Glutamatergic neuron (in vitro differentiated cells): ENCODE results near the gene KCNH4. TPM values are rescaled to one million over a fixed set of nuclear protein-coding genes. Genes with fewer than 3 reads are reported as not detected.
A peak's percentile ranks its signal among the peaks of the same experiment; 100 is the strongest.
"Not testable (repeated sequence)": the region's sequence is repeated elsewhere in the genome, so short reads cannot be mapped to it uniquely, and the experiment has no call there.

Experiments
- DNase-seq: peaks from one replicate; pipeline ENCODE4 v3.0.0; 2022
- H3K27ac Mint-ChIP-seq: one replicate; pipeline ENCODE4 v1.8.0; 2020; ENCODE audit warnings: mild to moderate bottlenecking, mixed read lengths, inconsistent platforms; ENCODE audit not compliant: unreplicated experiment
- H3K27me3 Mint-ChIP-seq: one replicate; pipeline ENCODE4 v1.8.0; 2020; ENCODE audit warnings: mild to moderate bottlenecking, moderate library complexity, mixed read lengths, inconsistent platforms; ENCODE audit not compliant: unreplicated experiment
- H3K36me3 Mint-ChIP-seq: one replicate; pipeline ENCODE4 v1.8.0; 2020; ENCODE audit warnings: mild to moderate bottlenecking, mixed read lengths, inconsistent platforms; ENCODE audit not compliant: unreplicated experiment
- H3K4me1 Mint-ChIP-seq: one replicate; pipeline ENCODE4 v1.8.0; 2020; ENCODE audit warnings: mild to moderate bottlenecking, low read depth, mixed read lengths, inconsistent platforms; ENCODE audit not compliant: unreplicated experiment
- H3K4me3 Mint-ChIP-seq: one replicate; pipeline ENCODE4 v1.8.0; 2020; ENCODE audit warnings: mild to moderate bottlenecking, mixed read lengths, inconsistent platforms; ENCODE audit not compliant: unreplicated experiment
- H3K9me3 Mint-ChIP-seq: one replicate; pipeline ENCODE4 v1.8.0; 2020; ENCODE audit warnings: mild to moderate bottlenecking, moderate library complexity, mixed read lengths, inconsistent platforms; ENCODE audit not compliant: unreplicated experiment
- total RNA-seq: library from RNA; stranded (reverse); fragmentation: NEBNext Ultra II Directional; extraction: Animal tissue kit (Norgen Biotek cat#: 25700); gene quantifications from one replicate; pipeline ENCODE4 v1.2.1, GENCODE V29; 2021; ENCODE audit not compliant: unreplicated experiment
- TF ChIP-seq, protein P1 (sequence below): fragments of 200-600 bp; sonication (generic); IDR thresholded peaks from one replicate; pipeline ENCODE4 v1.5.0; 2021; ENCODE audit not compliant: partially characterized antibody, unreplicated experiment

KCNH4 gene
- total RNA-seq, 1 donor from 2014 or later = 0.71 TPM

DNA sequence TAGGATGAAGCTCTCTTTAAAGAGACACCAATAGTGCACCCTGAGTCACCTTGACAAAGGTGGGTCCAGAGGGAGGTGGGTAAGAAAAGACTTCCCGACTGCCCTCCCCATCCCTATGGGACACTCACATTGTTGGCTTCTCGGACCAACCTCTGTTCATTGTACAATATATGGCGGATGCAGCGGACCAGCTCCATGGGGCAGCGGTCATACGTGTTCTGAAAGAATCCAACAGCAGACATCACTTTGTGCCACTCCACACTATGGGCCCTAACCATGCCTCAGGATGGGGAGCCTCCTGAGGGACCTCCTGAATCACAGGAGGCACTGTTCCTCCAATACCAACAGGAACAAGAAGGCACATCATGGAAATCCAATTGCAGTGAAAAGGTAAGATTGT lies 43.7 kb upstream of the KCNH4 start:
- Mint-ChIP-seq H3K4me1 (peaks cover 12% of the 10 kb centered on the region), H3K36me3 (no peaks in the 10 kb centered on the region), H3K9me3 (peaks cover 3% of the 10 kb centered on the region), H3K27me3 (peaks cover 4% of the 10 kb centered on the region), H3K27ac (no peak overlapping the region), H3K4me3 (no peak overlapping the region)
- DNase-seq = no peak
- TF ChIP-seq, protein P1, sequence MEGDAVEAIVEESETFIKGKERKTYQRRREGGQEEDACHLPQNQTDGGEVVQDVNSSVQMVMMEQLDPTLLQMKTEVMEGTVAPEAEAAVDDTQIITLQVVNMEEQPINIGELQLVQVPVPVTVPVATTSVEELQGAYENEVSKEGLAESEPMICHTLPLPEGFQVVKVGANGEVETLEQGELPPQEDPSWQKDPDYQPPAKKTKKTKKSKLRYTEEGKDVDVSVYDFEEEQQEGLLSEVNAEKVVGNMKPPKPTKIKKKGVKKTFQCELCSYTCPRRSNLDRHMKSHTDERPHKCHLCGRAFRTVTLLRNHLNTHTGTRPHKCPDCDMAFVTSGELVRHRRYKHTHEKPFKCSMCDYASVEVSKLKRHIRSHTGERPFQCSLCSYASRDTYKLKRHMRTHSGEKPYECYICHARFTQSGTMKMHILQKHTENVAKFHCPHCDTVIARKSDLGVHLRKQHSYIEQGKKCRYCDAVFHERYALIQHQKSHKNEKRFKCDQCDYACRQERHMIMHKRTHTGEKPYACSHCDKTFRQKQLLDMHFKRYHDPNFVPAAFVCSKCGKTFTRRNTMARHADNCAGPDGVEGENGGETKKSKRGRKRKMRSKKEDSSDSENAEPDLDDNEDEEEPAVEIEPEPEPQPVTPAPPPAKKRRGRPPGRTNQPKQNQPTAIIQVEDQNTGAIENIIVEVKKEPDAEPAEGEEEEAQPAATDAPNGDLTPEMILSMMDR = no peak

DNA sequence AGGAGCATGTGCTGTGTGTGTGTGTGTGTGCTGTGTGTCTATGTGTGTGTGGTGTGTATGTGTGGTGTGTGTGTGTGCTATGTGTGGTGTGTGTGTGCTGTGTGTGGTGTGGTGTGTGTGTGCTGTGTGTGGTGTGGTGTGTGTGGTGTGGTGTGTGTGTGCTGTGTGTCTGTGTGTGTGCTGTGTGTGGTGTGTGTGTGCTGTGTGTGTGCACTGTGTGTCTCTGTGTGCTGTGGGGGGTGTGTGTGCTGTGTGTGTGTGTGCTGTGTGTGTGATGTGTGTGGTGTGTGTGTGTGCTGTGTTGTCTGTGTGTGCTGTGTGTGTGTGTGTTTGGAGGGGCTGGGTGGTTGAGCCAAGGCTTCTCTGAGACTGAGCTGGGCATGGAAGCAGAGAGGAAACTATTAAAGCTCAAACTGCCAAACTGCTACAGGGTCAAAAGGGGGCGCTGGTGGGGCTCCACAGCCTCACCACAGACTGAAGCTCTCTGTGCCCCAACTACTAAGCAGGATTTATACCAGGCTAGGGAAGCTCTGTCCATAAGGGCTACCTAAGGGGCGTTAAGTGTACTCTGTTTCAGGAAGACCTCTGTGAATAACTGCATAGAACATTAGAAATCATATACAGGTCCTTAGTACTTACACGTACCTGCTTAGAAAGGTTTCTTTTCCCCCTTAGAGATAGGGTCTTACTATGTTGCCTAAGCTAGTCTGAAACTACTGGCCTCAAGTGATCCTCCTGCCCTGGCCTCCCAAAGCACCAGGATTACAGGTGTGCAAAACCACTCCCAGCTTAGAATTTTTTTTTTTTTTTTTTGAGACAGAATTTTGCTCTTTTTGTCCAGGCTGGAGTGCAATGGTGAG lies 41.2 kb upstream of the KCNH4 start:
- peak; percentile 49 for DNase-seq
- peak overlapping the region; percentile 7 for H3K4me3 Mint-ChIP-seq
- no peaks in the 10 kb centered on the region for H3K36me3 Mint-ChIP-seq
- H3K27ac Mint-ChIP-seq = peak overlapping the region; percentile 35
- H3K27me3 Mint-ChIP-seq = peaks cover 4% of the 10 kb centered on the region
- H3K9me3 Mint-ChIP-seq = peaks cover 3% of the 10 kb centered on the region
- TF ChIP-seq, protein P1 = peak; percentile 65
- peaks cover 16% of the 10 kb centered on the region for H3K4me1 Mint-ChIP-seq

DNA sequence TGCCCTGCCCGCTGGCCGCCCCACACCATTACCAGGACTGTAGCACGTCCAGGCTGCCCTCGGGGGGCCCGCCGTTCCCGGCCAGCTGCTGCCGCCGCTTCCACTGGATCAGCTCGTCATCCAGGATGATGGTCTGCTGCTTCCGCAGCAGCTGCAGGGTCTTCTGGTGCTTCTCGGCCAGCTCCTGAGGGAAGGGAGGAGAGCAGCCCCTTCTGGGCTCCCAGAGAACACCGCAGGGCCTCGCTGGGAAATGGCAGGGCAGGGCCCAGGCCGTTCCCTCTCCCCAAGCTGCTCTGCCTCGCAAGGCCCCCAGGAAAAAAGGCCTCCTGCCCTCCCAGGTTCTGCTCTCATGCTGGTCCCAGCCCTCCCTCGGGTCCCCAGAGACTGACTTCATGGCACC lies 38.3 kb upstream of the KCNH4 start:
- not testable (repeated sequence) for H3K9me3 Mint-ChIP-seq, H3K4me3 Mint-ChIP-seq, H3K36me3 Mint-ChIP-seq, H3K27ac Mint-ChIP-seq, DNase-seq, H3K27me3 Mint-ChIP-seq
- H3K4me1 Mint-ChIP-seq = peaks cover 16% of the 10 kb centered on the region

DNA sequence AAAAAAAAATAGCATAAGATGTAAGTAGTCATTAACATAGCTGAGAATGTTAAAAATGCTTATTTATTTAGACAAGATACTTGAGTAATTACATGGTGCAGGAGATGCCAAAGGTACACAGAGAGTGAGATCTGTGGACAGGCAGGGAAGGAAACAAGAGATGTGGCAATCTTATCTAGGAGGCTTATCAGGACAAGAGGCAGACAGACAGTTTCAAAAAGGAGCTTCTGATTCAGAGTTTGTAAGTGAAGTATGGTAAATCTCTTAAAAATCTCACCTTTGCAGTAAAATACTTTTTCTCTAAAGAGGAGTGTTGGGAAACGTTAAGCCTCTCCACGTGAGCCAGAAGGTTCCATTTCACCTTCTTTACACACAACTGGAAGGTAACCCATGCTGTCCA lies 33.2 kb upstream of the KCNH4 start:
- peaks cover 4% of the 10 kb centered on the region for H3K9me3 Mint-ChIP-seq
- peaks cover 20% of the 10 kb centered on the region for H3K4me1 Mint-ChIP-seq
- H3K36me3 Mint-ChIP-seq = no peaks in the 10 kb centered on the region

DNA sequence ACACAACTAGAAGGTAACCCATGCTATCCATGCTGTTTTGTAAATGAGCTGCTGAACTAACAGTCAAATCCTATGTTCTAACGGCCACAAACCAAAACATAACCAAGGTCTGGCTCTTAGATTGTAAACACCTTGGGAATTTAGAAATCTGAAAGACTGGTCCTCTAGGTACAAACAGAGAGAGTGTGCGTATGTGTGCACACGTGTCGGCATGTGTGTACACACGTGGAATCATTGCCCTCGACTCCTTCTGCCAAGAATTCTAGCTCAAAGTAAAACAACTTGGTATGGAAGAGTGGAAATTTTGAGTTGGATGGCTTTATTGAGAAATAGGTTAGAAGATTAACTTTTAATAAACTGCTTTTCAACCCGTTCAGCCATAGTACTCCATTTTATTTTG lies 31.4 kb upstream of the KCNH4 start:
- no peak overlapping the region for H3K4me3 Mint-ChIP-seq
- TF ChIP-seq, protein P1 = no peak

More for the DNA sequence above, 33.2 kb upstream of the KCNH4 start:
- TF ChIP-seq, protein P1 = no peak
- H3K27ac Mint-ChIP-seq = no peak overlapping the region
- DNase-seq = no peak
- no peak overlapping the region for H3K4me3 Mint-ChIP-seq
- no peaks in the 10 kb centered on the region for H3K27me3 Mint-ChIP-seq

DNA sequence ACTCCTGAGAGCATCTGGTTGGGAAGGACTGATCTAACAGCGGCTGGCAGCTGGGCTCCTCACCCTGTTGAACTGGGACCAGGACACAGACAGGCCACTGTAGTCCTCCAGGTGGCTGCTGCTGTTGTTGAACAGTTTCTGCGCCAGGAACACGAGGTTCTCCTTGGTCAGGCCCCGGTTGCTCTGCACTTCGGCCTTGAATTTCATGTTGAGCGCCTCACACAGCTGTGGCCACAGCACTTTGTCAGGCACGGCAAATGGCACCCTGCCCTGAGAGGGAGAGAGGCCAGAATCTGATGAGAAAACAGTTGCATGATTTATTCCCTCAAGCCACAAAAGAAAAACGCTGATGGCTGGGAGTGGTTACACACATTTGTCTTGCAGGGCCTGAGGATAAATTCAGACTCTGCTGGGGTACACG lies 31.0 kb upstream of the KCNH4 start:
- H3K4me3 Mint-ChIP-seq, H3K36me3 Mint-ChIP-seq, H3K27me3 Mint-ChIP-seq, H3K9me3 Mint-ChIP-seq: not testable (repeated sequence)
- peaks cover 14% of the 10 kb centered on the region for H3K4me1 Mint-ChIP-seq
- DNase-seq = peak; percentile 57
- peak overlapping the region; percentile 48 for H3K27ac Mint-ChIP-seq

More for the DNA sequence above, 31.4 kb upstream of the KCNH4 start:
- H3K27ac Mint-ChIP-seq = peak overlapping the region; percentile 48
- DNase-seq = no peak
- peaks cover 4% of the 10 kb centered on the region for H3K9me3 Mint-ChIP-seq
- H3K4me1 Mint-ChIP-seq = peaks cover 14% of the 10 kb centered on the region
- H3K36me3 Mint-ChIP-seq = no peaks in the 10 kb centered on the region
- H3K27me3 Mint-ChIP-seq = no peaks in the 10 kb centered on the region
